Activated CD8-positive, alpha-beta memory T cell treated with anti-CD3 and anti-CD28 coated beads for 36 hours (primary cell): Measurements from ENCODE around the gene CDH2. TPM values are rescaled to one million over a fixed set of nuclear protein-coding genes. Genes with fewer than 3 reads are reported as not detected.

Experiments used
- CTCF ChIA-PET: fragments of 350-600 bp; sonication (Branson Sonifier 250); formaldehyde crosslinking; loops from one replicate; lab custom pipeline; 2021; ENCODE audit warnings: antibody characterized with exemption; lab: Charles Lee
- POLR2A ChIA-PET: fragments of 350-600 bp; sonication (Branson Sonifier 250); formaldehyde crosslinking; loops from one replicate; lab custom pipeline; 2021; ENCODE audit warnings: antibody characterized with exemption; lab: Charles Lee
- total RNA-seq, 2 experiments: library from RNA; stranded (reverse); gene quantifications; one replicate each; pipeline ENCODE4 v1.2.3, GENCODE V29; 2021

Gene CDH2
- total RNA-seq, 2 experiments from 2014 or later, result 0.13 to 0.17 TPM

DNA sequence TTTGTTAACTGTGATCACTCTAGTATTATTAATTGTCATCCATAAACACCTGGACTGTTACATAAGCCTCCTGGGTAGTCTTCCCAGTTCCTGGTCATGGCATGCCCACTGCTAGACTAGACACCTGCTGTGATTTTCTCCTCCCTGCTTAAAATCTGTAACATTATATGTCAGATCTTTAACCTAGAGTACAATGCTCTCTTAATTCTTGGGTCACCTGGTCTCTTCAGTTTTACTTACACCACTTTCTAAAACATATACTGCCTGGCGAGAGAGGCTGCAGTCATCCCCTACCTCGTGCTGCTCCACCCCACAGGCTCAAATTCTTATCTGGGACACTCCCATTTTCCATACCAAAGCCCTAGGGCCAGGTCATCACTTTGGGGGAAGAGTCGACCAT is 161.3 kb downstream of the CDH2 start:
- CTCF ChIA-PET, result no interaction called here
- POLR2A ChIA-PET, result no interaction called here

DNA sequence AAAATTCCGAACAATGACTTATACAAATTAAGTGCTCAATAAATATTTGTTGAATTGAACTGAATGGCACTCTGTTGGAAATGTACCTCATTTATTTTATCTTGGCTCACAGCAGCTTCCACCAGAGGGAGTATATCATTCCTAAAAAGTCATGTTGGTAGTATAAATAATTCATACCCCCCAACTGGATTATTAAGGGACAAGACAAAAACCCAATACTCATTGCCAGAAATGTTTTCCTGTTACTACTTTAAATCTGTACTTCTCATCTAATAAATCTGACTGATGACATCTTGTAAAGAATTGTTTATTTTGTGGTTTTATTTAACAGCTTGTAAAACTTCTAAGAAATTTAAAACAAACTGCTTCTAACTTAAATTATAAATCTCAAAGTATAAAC is 163.9 kb downstream of the CDH2 start:
- CTCF ChIA-PET, result no interaction called here

DNA sequence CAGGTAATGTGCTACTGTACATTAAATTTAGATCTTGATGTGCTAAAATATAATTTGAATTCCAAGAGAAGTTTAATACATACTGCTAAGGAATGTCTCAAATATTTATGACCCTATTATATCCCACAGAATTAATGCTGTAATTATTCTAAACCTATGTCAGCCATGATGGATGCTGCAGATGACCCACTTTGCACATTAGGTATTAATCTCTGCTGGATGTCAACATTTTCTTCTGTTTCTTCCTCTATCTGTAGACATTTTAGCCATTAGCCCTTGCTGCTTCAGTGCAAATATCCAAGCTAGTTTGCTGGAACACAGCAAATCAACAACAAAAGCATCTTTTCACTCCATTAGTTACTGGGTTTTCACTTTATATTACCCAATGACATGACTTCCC is 164.6 kb downstream of the CDH2 start:
- ChIA-PET CTCF (no interaction called here), POLR2A (no interaction called here)

More for the DNA sequence above, 163.9 kb downstream of the CDH2 start:
- POLR2A ChIA-PET, result no interaction called here

DNA sequence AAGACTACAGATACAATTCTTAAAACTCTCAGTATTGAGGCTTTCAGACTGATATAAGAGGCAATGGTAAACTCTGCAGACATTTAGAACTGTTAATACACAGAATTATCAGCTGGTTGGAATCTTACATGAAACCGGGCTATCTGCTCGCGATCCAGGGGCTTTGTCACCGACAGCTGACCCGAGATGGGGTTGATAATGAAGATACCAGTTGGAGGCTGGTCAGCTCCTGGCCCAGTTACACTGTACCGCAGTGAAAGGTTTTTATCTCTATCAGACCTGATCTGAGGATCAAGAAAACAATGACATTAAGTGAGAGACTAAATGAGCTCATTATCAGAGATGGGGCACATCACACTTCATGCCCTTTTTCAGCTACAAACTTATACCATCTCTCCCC is 167.3 kb downstream of the CDH2 start:
- CTCF ChIA-PET, result interaction anchor here (1.0 kb wide), 1 partner anchor 212 kb away, joined by 3 read pairs; no protein-coding TSS in a partner anchor
- POLR2A ChIA-PET, result no interaction called here

DNA sequence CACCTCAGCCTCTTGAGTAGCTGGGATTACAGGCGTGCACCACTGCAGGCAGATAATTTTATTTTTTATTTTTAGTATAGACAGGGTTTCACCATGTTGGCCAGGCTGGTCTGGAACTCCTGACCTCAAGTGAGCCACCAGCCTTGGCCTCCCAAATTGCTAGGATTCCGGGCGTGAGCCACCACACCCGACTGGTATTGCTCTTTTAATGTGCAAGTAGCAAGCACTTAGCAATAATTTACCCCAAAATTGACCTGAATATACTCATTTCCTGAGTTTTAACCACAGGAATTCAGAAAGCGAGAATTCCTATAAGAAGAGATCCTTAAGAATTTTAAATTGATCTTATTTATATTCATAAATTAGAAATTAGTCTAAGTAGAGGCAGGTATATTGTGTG is 169.1 kb downstream of the CDH2 start:
- POLR2A ChIA-PET, result no interaction called here
- CTCF ChIA-PET, result no interaction called here

DNA sequence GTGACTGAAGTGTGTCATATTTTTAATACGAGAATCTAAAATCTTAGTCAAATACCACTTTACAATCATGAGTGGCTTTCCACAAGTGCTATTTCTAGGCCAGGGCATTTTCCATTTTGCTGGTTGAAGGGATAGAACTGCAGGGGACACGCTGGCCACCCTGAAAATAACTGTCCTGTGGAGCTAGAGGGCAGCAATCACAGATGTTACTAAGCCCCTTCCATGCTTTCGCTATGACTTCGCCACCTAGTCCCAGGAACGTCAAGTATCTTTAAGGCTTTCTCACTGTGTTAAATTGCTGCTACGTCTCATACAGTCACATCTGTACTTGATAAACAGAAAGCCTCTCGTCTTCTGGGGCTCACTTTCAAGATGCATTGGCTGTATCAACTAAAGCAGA is 171.8 kb downstream of the CDH2 start:
- CTCF ChIA-PET, result no interaction called here
- POLR2A ChIA-PET, result no interaction called here

DNA sequence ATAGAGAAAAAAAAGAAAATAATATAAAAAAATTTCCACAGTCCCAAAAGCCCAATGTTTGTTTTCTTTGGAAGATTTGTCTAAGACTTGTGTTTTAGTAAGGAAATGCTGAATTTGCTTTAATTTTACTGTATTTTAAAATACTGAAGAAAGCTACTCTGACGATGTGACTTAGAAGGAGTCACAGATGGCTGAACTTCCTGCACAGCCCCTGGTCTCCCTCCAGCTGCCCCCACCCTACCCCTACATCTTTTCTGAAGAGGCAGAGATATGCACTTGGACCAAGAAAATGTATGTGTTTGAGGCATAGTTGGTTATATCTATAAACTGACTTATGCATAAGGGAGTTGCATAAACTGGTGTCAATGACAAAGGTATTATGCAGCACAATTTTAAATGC is 172.3 kb downstream of the CDH2 start:
- POLR2A ChIA-PET, result no interaction called here
- CTCF ChIA-PET, result no interaction called here

DNA sequence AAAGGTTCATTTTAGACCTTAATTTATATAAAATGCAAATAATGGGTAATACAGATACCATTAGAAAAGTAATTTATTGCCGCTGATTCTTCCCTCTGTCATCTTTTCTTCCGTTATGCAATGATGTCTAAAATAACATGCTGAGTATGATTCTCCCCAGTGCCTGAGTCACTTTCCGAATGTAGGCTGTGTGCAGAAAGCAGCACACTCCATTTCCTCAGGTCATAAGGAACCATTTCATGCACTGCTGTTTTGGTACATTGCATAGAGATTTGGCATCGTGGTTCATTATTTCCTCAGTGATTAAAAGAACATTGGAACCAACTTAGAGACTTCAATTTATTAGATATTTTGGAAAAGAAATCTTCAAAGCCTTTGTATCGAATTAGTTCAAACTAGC is 173.5 kb downstream of the CDH2 start:
- ChIA-PET CTCF (no interaction called here), POLR2A (no interaction called here)

DNA sequence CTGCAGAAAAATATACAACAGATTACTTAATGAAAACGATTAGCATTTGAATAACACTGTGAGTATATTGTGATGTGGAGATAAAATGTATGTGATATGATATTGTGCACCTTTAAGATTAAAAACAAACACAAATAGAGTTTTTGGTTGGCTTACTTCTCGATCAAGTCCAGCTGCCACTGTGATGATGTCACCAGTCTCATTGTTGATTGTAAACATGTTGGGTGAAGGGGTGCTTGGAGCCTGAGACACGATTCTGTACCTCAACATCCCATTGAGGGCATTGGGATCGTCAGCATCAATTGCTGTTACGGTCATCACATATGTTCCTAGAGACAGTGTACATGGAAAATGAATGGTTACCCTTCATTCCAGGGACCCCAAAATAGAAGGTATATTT is 174.1 kb downstream of the CDH2 start:
- ChIA-PET CTCF (no interaction called here), POLR2A (no interaction called here)

DNA sequence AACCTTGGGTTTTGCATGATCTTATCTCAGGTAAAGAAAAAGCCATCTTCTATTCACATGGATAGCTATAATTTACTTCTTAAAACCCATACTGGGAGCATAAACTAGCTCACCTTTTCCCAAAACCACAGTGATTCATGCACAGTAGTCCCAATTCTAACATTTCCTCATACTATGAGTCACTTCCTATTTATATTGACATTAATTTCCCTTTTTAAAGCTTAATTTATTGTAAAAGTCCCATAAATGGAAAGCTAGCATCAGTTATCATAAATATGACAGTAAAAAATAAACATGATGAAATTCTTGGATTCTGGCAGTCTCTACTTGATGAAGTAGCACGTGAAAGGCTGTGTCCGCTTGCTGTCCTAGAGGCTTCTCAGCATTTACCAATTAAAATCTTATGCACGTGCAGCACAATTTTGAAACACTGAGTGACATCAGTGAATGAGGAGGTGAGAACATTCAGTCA is 180.1 kb downstream of the CDH2 start:
- ChIA-PET CTCF (no interaction called here), POLR2A (no interaction called here)

DNA sequence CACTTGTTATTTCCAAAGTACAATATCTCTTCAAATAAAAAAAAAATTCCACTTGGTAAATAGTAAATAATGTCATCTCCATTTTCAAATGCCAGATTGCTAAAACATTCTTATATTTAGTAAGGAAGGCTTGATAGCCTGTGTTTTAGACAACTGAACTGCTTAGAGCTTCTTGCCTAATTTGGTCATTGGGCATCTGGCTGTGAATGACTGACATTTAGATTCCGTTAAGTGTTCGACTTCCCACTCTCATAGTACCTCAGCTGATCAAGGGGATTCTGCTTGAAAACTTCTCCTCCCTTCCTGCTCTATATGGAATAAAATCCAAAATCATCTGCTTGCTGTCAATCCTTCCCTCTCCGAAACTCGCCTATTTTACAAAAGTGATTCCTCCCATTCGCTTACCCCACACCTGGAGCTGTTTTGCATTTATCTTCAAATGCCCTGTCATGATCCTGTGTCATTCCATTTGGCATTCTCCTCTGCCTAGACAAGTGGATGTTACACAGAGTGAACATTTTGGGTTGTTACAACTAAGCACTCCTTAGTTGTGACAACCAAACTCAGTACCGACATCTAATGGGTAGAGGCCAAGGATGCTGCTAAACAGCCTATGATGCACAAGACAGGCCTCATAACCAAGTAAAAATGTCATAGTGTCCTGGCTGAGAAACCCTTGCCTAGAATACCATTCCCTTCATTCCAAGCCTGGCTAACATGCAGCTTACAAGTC is 181.0 kb downstream of the CDH2 start:
- POLR2A ChIA-PET, result no interaction called here
- CTCF ChIA-PET, result interaction anchor here (0.8 kb wide), 1 partner anchor 116 kb away, joined by 4 read pairs; no protein-coding TSS in a partner anchor

DNA sequence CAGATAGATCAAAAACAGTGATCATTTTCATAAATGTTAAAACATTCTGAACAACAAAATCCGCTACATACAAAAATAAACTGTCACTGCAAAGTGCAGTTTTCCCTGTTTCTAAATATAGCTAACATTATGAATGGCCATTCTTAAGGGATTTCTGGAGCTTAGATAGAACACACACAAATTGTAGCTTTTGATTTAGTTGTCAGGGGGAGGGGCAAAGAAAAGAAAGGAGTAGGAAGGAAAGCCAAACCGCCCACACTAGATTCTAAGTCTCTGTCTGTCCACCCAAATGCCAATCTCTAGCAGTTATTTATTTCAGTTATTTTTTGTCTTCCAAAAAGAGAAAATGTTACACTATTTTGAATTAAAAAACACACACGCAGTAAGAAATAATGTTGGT is 182.4 kb downstream of the CDH2 start:
- ChIA-PET CTCF (no interaction called here), POLR2A (no interaction called here)

DNA sequence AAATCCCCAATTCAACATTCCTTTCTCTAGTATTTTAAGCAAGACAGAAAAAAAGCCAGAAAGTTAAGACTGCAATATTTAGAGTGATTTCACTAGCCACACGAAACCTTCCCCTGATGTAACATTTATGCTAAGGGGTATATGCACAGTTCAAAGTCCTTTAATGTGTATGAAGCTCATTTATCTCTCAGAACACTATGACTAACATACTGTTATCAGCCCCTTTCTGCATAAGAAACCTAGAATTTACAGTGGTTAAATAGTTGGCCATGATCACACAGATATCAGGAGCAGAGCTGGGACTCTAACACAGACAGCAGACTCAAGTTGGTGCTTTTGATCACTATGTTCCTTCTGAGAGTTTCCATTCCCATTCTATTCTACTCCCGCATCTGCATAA is 185.5 kb downstream of the CDH2 start:
- ChIA-PET POLR2A (no interaction called here), CTCF (no interaction called here)

DNA sequence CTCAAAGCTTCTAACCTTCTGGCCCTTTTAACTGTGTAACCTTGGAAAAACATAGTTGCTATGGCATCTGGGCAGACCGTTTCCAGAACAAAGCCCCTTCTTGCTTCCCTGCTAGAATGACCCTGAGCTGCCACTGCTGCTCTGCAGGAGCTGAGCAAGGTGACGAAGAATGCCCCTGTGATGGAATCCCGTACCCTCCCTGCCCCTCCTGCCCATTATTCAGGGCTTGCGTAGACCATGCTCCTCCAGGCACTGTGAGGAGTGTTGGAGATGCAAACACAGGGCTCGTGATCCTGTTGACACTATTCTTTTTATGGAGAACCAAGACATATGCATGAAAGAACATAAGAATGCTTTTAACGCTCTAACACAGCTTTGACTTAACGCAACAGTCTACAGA is 191.1 kb downstream of the CDH2 start:
- POLR2A ChIA-PET, result no interaction called here
- CTCF ChIA-PET, result no interaction called here

DNA sequence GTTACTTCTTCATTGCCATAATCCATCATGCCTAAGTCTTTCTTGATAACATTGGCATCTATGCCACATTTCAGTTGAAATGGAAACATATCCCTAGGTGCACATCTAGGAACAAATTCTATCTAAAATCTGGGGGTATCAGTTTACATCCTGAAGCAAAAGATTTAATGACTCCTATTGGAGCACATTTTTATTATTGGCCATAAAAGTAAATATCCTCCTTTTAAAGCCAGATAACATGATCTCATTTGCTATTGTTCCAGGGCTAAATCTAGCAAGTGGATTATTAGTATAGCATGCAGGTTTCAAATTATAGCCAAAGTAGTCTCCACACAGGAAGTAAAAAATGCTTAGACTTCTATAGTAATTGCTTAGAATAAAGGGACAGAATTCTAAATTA is 193.2 kb downstream of the CDH2 start:
- POLR2A ChIA-PET, result no interaction called here
- CTCF ChIA-PET, result no interaction called here

DNA sequence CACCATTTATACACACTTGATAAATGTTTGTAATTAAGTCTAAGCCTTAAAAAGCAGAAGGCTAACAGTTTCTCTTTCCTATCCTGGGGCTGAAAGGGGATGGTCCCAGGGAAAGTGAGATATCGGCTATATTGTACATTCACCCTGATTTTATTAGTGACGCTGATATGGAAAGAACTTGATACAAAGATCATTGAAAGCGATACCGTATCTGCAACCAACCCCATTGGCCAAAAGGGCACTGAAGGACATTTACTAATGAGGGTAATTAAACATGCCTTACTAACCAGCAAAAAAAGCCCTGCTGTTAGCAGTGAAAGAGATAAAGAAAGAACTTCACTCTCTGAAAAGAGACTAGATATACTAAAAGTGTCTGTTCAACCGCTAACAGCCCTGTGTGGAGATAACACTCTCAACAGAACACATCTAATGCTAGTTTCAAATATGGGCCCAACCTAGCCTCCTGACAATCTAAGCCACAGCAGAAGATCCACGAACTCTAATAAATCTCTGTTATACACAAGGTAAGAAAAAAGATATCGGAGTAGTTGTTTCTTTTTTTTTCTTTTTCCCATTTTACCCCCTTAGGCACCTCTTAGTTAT is 200.0 kb downstream of the CDH2 start:
- CTCF ChIA-PET, result no interaction called here
- POLR2A ChIA-PET, result interaction anchor here (0.8 kb wide), 1 partner anchor 779 kb away, joined by 3 read pairs; no protein-coding TSS in a partner anchor

DNA sequence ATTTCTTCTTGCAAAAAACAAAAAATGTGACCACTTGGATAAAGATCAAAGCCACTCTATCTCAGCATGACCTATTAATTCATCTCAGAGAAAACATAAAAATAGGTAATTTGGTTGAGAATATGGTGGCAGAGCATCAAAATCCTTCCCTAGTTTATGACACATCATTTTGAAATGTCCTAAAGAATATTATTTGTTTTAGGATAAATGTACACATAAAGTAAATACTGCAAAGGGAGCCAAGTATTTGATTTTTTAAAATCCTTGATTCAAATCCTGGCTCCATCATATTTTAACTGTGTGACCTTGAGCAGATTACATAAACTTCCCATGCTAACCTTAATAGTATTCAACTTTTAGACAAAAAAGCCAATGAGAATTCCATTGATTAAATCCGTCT is 206.6 kb downstream of the CDH2 start:
- POLR2A ChIA-PET, result no interaction called here
- CTCF ChIA-PET, result no interaction called here

DNA sequence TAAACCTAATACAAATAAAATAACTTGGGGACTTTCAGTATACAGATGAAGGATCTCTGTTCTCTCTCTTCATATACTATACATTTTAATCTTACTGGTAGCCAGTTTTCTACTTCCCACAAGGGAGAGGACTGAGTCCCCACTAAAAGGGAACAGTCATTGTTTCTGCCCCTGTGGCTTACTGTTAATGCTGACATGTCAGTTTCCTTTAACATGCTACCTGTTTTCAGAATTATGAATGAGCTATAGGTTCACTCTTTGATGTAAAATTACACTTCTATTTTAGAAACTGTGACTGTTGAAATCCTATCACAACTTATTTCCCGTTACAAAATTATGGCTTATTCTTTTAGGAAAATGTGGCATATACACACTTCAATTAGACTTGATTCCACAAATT is 207.7 kb downstream of the CDH2 start:
- ChIA-PET CTCF (no interaction called here), POLR2A (no interaction called here)

DNA sequence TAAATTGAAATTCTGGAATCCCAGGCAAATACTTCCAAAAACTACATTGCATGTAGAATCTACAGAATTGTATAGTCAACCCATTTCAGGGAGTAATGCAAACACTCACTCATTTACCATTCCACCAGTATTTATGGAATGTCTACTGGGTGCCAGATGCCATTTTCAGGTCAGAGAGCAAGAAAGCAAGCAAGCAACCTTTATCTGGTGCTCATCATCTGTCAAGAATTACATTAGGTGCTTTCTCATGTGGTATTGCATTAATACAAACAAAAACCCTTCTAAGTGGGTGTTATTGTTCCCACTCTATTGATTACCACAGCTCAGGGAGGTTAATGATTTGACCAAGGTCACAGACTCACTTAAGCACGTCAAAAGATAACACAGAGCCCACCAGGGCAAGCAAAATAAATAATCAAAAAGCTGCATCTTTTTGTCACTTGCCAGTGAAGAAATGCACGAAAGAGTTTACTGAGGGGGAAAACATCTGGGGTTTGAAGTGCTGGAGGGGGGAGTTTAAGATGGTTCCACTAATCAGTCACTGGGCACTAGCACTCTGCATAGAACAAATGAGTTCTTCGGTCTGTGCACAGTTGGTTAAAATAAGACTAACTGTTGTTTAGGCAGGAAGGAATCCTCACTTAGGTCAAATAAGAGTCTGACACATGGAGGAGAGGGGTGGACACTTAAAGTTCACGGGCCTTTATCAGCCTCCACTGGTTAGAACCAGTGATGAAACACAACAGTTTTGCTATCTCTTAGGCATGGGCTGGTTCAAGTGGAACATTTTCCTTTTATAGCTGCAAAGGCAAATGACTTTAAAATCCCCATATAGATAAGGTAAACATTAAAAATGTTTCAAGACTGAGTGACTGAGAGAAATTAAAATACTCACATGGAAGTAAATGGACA is 208.8 kb downstream of the CDH2 start:
- ChIA-PET POLR2A (no interaction called here), CTCF (no interaction called here)

DNA sequence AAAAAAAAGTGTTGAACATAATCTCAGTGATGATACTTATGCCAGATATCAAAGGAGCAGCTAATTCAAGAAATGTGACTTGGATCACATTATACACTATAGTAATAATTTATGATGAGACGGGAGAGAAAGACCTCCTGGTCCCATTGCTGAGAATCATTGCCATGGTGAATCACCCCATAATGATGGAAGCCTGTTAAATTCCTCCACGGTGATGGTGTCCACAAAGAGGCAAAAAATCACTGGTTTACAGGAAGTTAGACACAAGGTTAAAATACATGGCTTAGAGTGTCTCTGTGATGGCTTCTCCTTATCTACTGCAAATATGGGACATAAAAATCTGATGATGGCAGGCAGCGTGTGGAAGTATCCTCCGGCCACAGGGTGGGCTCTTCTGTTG is 210.0 kb downstream of the CDH2 start:
- CTCF ChIA-PET, result no interaction called here
- POLR2A ChIA-PET, result no interaction called here
